22Rv1 (cell line): Measurements from ENCODE around the gene RAD21L1.

ENCODE experiments used
- CTCF ChIP-seq: fragments of 450-650 bp; IDR thresholded peaks from 2 replicates; pipeline ENCODE4 v1.5.1; 2017; ENCODE audit warnings: mild to moderate bottlenecking
- ZFX ChIP-seq: fragments of 450-650 bp; IDR thresholded peaks from 2 replicates; pipeline ENCODE4 v1.6.1; 2017; ENCODE audit warnings: antibody characterized with exemption, borderline replicate concordance

- TF ChIP-seq CTCF (no peak), ZFX (no peak)
These were observed 57.1 kb downstream of the RAD21L1 start for GRCh38 chr20:1282966-1283365.
